Gastrocnemius medialis (tissue), 4 donors: ENCODE measurements around the gene TBX1. TPM values are rescaled to one million over a fixed set of nuclear protein-coding genes. Genes with fewer than 3 reads are reported as not detected.

Experiments
- ATAC-seq, 2 donors: fragments of 150-250 bp; one replicate each; pipeline ENCODE4 v1.9.1; 2016
- DNase-seq, 2 donors: peaks; one replicate each; pipeline ENCODE4 v3.0.0-alpha.2; 2019
- H3K27ac ChIP-seq, 4 donors: fragments of 200-600 bp; sonication (generic); 1 replicate in 1 of 4; 2 replicates in 3 of 4; pipeline ENCODE4 v1.5.1; 2016 to 2018; ENCODE audit warnings: mild to moderate bottlenecking in 2 of 4, moderate library complexity in 1 of 4
- H3K27me3 ChIP-seq, 3 donors: fragments of 200-600 bp; sonication (generic) in 2 of 3; 1 replicate in 1 of 3; 2 replicates in 2 of 3; pipeline versions ENCODE4 v1.5.1 to v1.6.0; 2016 to 2019; ENCODE audit warnings: mild to moderate bottlenecking in 1 of 3, moderate library complexity in 1 of 3
- H3K36me3 ChIP-seq, 2 donors: fragments of 200-600 bp; sonication (generic) in 1 of 2; one replicate each; pipeline ENCODE4 v1.5.1; 2017 to 2018
- H3K4me1 ChIP-seq, 2 donors: fragments of 200-600 bp; sonication (generic) in 1 of 2; one replicate each; pipeline ENCODE4 v1.5.1; 2016 to 2017; ENCODE audit warnings: mild to moderate bottlenecking in 2 of 2
- H3K4me3 ChIP-seq, 4 donors: fragments of 200-600 bp; sonication (generic) in 3 of 4; 1 replicate in 1 of 4; 2 replicates in 3 of 4; pipeline ENCODE4 v1.5.1; 2016 to 2019; ENCODE audit warnings: mild to moderate bottlenecking in 2 of 4
- H3K9me3 ChIP-seq, 3 donors: fragments of 200-600 bp; sonication (generic) in 2 of 3; 1 replicate in 1 of 3; 2 replicates in 2 of 3; pipeline ENCODE4 v1.5.1; 2016 to 2019
- CTCF ChIP-seq, 5 experiments: fragments of 450-650 bp in 3 of 5; fragments of 200-600 bp in 2 of 5; sonication (generic) in 2 of 5; IDR thresholded peaks in 4 of 5; conservative IDR thresholded peaks in 1 of 5; 1 replicate in 4 of 5; 2 replicates in 1 of 5; pipeline ENCODE4 v1.5.1; 2016 to 2019; ENCODE audit warnings: antibody characterized with exemption in 5 of 5, mild to moderate bottlenecking in 3 of 5, moderate library complexity in 3 of 5
- POLR2A ChIP-seq, 2 donors: fragments of 450-650 bp; IDR thresholded peaks; one replicate each; pipeline ENCODE4 v1.6.1; 2017; ENCODE audit warnings: antibody characterized with exemption in 2 of 2, mild to moderate bottlenecking in 2 of 2, moderate library complexity in 2 of 2
- in situ Hi-C, 4 donors: fragments of 200-750 bp; cut with MboI; loops; one replicate each; pipeline versions ENCODE4 v1.15.0 to v1.8.0; 2017; ENCODE audit warnings: low sequenced_read_pairs in 4 of 4
- intact Hi-C: fragments of 100-400 bp; cut with DNase I; formaldehyde crosslinking; loops from one replicate; pipeline ENCODE4 v1.15.1; 2023; ENCODE audit warnings: low total_unique reads
- total RNA-seq, 4 donors: library from RNA; depleted of rRNA; stranded (reverse); fragments of >200 nt; gene quantifications; one replicate each; pipeline versions ENCODE4 v1.1.0 to v1.2.3, GENCODE V29; 2016

Gene TBX1
- total RNA-seq, 4 donors from 2014 or later = 27.9 to 38.9 (median 36.3) TPM

- H3K4me3 ChIP-seq = no peak overlapping the region
- H3K27ac ChIP-seq = no peak overlapping the region
- H3K9me3 ChIP-seq = peaks cover 0 to 3% (median 0%) of the 10 kb centered on the region in 3 donors
- intact Hi-C loops = no loop called here
- DNase-seq = no peak
- in situ Hi-C loops = no loop called here
- TF ChIP-seq POLR2A (IDR thresholded peaks at IDR 0.05) (no peak), CTCF (IDR thresholded peaks at IDR 0.05 in 4 of 5, conservative IDR thresholded peaks at IDR 0.05 in 1 of 5) (no peak)
- H3K27me3 ChIP-seq = peaks cover 0 to 4% (median 0%) of the 10 kb centered on the region in 3 donors
- no peaks in the 10 kb centered on the region for H3K36me3 ChIP-seq
- no peaks in the 10 kb centered on the region for H3K4me1 ChIP-seq
- ATAC-seq = no peak
These were observed 25.1 kb downstream of the TBX1 start for GRCh38 chr22:19785461-19786263.

- H3K27ac ChIP-seq = no peak overlapping the region
- DNase-seq (no peak), ATAC-seq (no peak)
- TF ChIP-seq CTCF (IDR thresholded peaks at IDR 0.05 in 4 of 5, conservative IDR thresholded peaks at IDR 0.05 in 1 of 5) (no peak), POLR2A (IDR thresholded peaks at IDR 0.05) (no peak)
- peaks cover 0 to 3% (median 0%) of the 10 kb centered on the region in 3 donors for H3K9me3 ChIP-seq
- H3K4me3 ChIP-seq = no peak overlapping the region
- peaks cover 0 to 4% (median 0%) of the 10 kb centered on the region in 3 donors for H3K27me3 ChIP-seq
- no peaks in the 10 kb centered on the region for H3K36me3 ChIP-seq
- in situ Hi-C loops (no loop called here), intact Hi-C loops (no loop called here)
- no peaks in the 10 kb centered on the region for H3K4me1 ChIP-seq
These were observed 25.6 kb downstream of the TBX1 start for GRCh38 chr22:19786264-19786585.

- ATAC-seq (no peak), DNase-seq (no peak)
- in situ Hi-C loops = no loop called here
- no peaks in the 10 kb centered on the region for H3K27me3 ChIP-seq
- H3K36me3 ChIP-seq = no peaks in the 10 kb centered on the region
- H3K9me3 ChIP-seq = no peaks in the 10 kb centered on the region
- H3K4me1 ChIP-seq = no peaks in the 10 kb centered on the region
- intact Hi-C loops = no loop called here
- H3K27ac ChIP-seq = no peak overlapping the region
- H3K4me3 ChIP-seq = no peak overlapping the region
- no peak for TF ChIP-seq CTCF (IDR thresholded peaks at IDR 0.05 in 4 of 5, conservative IDR thresholded peaks at IDR 0.05 in 1 of 5)
- TF ChIP-seq POLR2A (IDR thresholded peaks at IDR 0.05) = no peak
These were observed 26.6 kb downstream of the TBX1 start for GRCh38 chr22:19786959-19787848.

- no peaks in the 10 kb centered on the region for H3K9me3 ChIP-seq
- DNase-seq = no peak
- intact Hi-C loops = no loop called here
These were observed 27.2 kb downstream of the TBX1 start for GRCh38 chr22:19787849-19788141.

More at GRCh38 chr22:19787849-19788141, 27.2 kb downstream of the TBX1 start:
- H3K27ac ChIP-seq = no peak overlapping the region
- no peaks in the 10 kb centered on the region for H3K4me1 ChIP-seq
- in situ Hi-C loops = no loop called here
- TF ChIP-seq POLR2A (IDR thresholded peaks at IDR 0.05) = no peak
- no peak for TF ChIP-seq CTCF (IDR thresholded peaks at IDR 0.05 in 4 of 5, conservative IDR thresholded peaks at IDR 0.05 in 1 of 5)
- no peaks in the 10 kb centered on the region for H3K27me3 ChIP-seq
- no peaks in the 10 kb centered on the region for H3K36me3 ChIP-seq
- no peak overlapping the region for H3K4me3 ChIP-seq
- ATAC-seq = no peak
